ENCODE measurements around the gene ADAP1.

Gene ADAP1

GRCh38 chr7:876972-877311 lies 77.5 kb downstream of the ADAP1 start (continued):
- no peak for TF ChIP-seq ZNF292 (tag by site-specific recombination; IDR thresholded peaks at IDR 0.05; ENCODE audit: borderline replicate concordance, low read depth)
- TF ChIP-seq ZNF148 (tag by site-specific recombination; IDR thresholded peaks at IDR 0.05; ENCODE audit: borderline replicate concordance): no peak
- peak; percentile 89 for TF ChIP-seq ZNF398 (tag by site-specific recombination; IDR thresholded peaks at IDR 0.05)
- no peak for TF ChIP-seq ZNF785 (tag by site-specific recombination; IDR thresholded peaks at IDR 0.05)
- no peak for TF ChIP-seq ZNF157 (tag by site-specific recombination; IDR thresholded peaks at IDR 0.05)
- no peak for TF ChIP-seq ZNF274 (IDR thresholded peaks at IDR 0.05; ENCODE audit: low read length)
- no peak for TF ChIP-seq ZNF274 (tag by site-specific recombination; IDR thresholded peaks at IDR 0.05; ENCODE audit: borderline replicate concordance)
- peak; percentile 71 for TF ChIP-seq EGR2 (tag by site-specific recombination; IDR thresholded peaks at IDR 0.05; ENCODE audit: low read depth)
- TF ChIP-seq AEBP2 (tag by site-specific recombination; IDR thresholded peaks at IDR 0.05; ENCODE audit: borderline replicate concordance): no peak
- no peak for TF ChIP-seq ATF2 (tag by site-specific recombination; IDR thresholded peaks at IDR 0.05; ENCODE audit: low read depth)
- peak; percentile 61 for TF ChIP-seq KLF9 (tag by site-specific recombination; IDR thresholded peaks at IDR 0.05; ENCODE audit: low read depth)
- TF ChIP-seq ZNF223 (tag by site-specific recombination; IDR thresholded peaks at IDR 0.05): no peak
- TF ChIP-seq ZNF155 (tag by site-specific recombination; IDR thresholded peaks at IDR 0.05): no peak
- peak; percentile 91; the same call in 1 of the 2 replicates for TF ChIP-seq ZNF202 (tag by site-specific recombination; IDR thresholded peaks at IDR 0.05; ENCODE audit: borderline replicate concordance)
- peak; percentile 29 for TF ChIP-seq ZBTB26 (tag by site-specific recombination; optimal IDR thresholded peaks at IDR 0.05)
- TF ChIP-seq ZNF645 (tag by site-specific recombination; IDR thresholded peaks at IDR 0.05): peak; percentile 89; the same call in 1 of the 2 replicates
- no peak for TF ChIP-seq ZNF221 (tag by site-specific recombination; IDR thresholded peaks at IDR 0.05; ENCODE audit: borderline replicate concordance)
- TF ChIP-seq ZNF426 (tag by site-specific recombination; IDR thresholded peaks at IDR 0.05): no peak
- TF ChIP-seq ZNF23 (tag by site-specific recombination; IDR thresholded peaks at IDR 0.05; ENCODE audit: borderline replicate concordance): no peak
- peak; percentile 66 for TF ChIP-seq ZFHX2 (tag by site-specific recombination; conservative IDR thresholded peaks at IDR 0.05)
- no peak for TF ChIP-seq ZNF10 (tag by site-specific recombination; IDR thresholded peaks at IDR 0.05)
- TF ChIP-seq MEIS1 (CRISPR knock-in tag; IDR thresholded peaks at IDR 0.05; ENCODE audit: borderline replicate concordance): no peak
- peak; percentile 44; the same call in 1 of the 2 replicates for TF ChIP-seq KLF1 (tag by site-specific recombination; IDR thresholded peaks at IDR 0.05)
- no peak for TF ChIP-seq ZNF548 (tag by site-specific recombination; IDR thresholded peaks at IDR 0.05)
- peak; percentile 38 for TF ChIP-seq ZBTB11 (tag by site-specific recombination; conservative IDR thresholded peaks at IDR 0.05; ENCODE audit: low read depth)
- no peak for TF ChIP-seq SP3 (tag by site-specific recombination; IDR thresholded peaks at IDR 0.05)
- TF ChIP-seq ZNF530 (tag by site-specific recombination; IDR thresholded peaks at IDR 0.05; ENCODE audit: low read depth): no peak
- no peak for TF ChIP-seq PRDM1 (tag by site-specific recombination; IDR thresholded peaks at IDR 0.05)
